A673 (cell line): ENCODE results near the gene SAMD14. TPM values are rescaled to one million over a fixed set of nuclear protein-coding genes. Genes with fewer than 3 reads are reported as not detected.
A peak's percentile ranks its signal among the peaks of the same experiment; 100 is the strongest.

Experiments
- BruUV-seq: library from RNA; stranded (reverse); fragments of 400-500 nt; replicated peaks from 2 replicates; lab custom pipeline; 2021; lab: Mats Ljungman, UMichigan
- CTCF ChIA-PET: fragments of 300-600 bp; sonication (Branson Sonifier 250); formaldehyde crosslinking; loops from one replicate; lab custom pipeline; 2022; ENCODE audit warnings: antibody characterized with exemption; lab: Charles Lee
- POLR2A ChIA-PET: fragments of 300-600 bp; sonication (Branson Sonifier 250); formaldehyde crosslinking; loops from one replicate; lab custom pipeline; 2022; ENCODE audit warnings: antibody characterized with exemption; ENCODE audit not compliant: low non-redundant PET; lab: Charles Lee
- DNase-seq: peaks from one replicate; pipeline ENCODE4 v3.0.0-alpha.2; 2015; ENCODE audit warnings: low spot score
- H3K27ac ChIP-seq: fragments of 200-600 bp; sonication (generic); 2 replicates; pipeline ENCODE4 v1.5.1; 2016; ENCODE audit warnings: mixed run types, low read depth, mild to moderate bottlenecking, mixed read lengths, antibody characterized with exemption, low read length; ENCODE audit not compliant: poor library complexity, severe bottlenecking
- H3K27me3 ChIP-seq: fragments of 200-600 bp; sonication (generic); replicated peaks from 2 replicates; pipeline ENCODE4 v1.6.1; 2017; ENCODE audit warnings: mixed run types, low read depth, mild to moderate bottlenecking, mixed read lengths, antibody characterized with exemption, low read length; ENCODE audit not compliant: insufficient read depth, poor library complexity
- H3K36me3 ChIP-seq: fragments of 200-600 bp; sonication (generic); 2 replicates; pipeline ENCODE4 v1.6.1; 2016; ENCODE audit warnings: mixed run types, mild to moderate bottlenecking, mixed read lengths, antibody characterized with exemption, low read length; ENCODE audit not compliant: insufficient read depth, poor library complexity, severe bottlenecking
- H3K4me1 ChIP-seq: fragments of 200-600 bp; sonication (generic); 2 replicates; pipeline ENCODE4 v1.6.1; 2017; ENCODE audit warnings: mixed run types, mild to moderate bottlenecking, mixed read lengths, antibody characterized with exemption, low read length; ENCODE audit not compliant: insufficient read depth, poor library complexity, severe bottlenecking
- H3K4me3 ChIP-seq: fragments of 200-600 bp; sonication (generic); 2 replicates; pipeline ENCODE4 v1.5.1; 2016; ENCODE audit warnings: low read depth, mixed run types, mild to moderate bottlenecking, mixed read lengths, low read length; ENCODE audit not compliant: poor library complexity, severe bottlenecking
- H3K9me3 ChIP-seq: fragments of 200-600 bp; sonication (generic); 2 replicates; pipeline ENCODE4 v1.6.1; 2016; ENCODE audit warnings: mixed run types, low read depth, mild to moderate bottlenecking, mixed read lengths, antibody characterized with exemption, low read length; ENCODE audit not compliant: poor library complexity, severe bottlenecking
- CTCF ChIP-seq: fragments of 300-800, 200-600 bp; sonication (generic); conservative IDR thresholded peaks from 2 replicates; pipeline ENCODE4 v1.5.1; 2017; ENCODE audit warnings: low read depth, mild to moderate bottlenecking, antibody characterized with exemption, low read length, moderate library complexity, mixed read lengths
- EZH2 ChIP-seq: fragments of 200-600 bp; sonication (generic); IDR thresholded peaks from 2 replicates; pipeline ENCODE4 v1.6.1; 2017; ENCODE audit warnings: borderline replicate concordance, low read depth, mild to moderate bottlenecking, mixed read lengths, antibody characterized with exemption, low read length; ENCODE audit not compliant: poor library complexity, severe bottlenecking
- intact Hi-C: fragments of 100-400 bp; cut with micrococcal nuclease; formaldehyde crosslinking; loops from one replicate; pipeline ENCODE4 v1.10.0; 2022; ENCODE audit not compliant: unreplicated experiment
- total RNA-seq: library from RNA; stranded (reverse); gene quantifications from 2 replicates; pipeline ENCODE4 v1.2.3, GENCODE V29; 2021

SAMD14 gene
- total RNA-seq, 1 experiment from 2014 or later: 45.0 TPM

GRCh38 chr17:50067996-50068395 lies 62.0 kb downstream of the SAMD14 start:
- no peaks in the 10 kb centered on the region for H3K36me3 ChIP-seq
- no peaks in the 10 kb centered on the region for H3K27me3 ChIP-seq
- no peaks in the 10 kb centered on the region for H3K9me3 ChIP-seq
- H3K4me1 ChIP-seq: peaks cover 8% of the 10 kb centered on the region
- H3K4me3 ChIP-seq: no peak overlapping the region
- H3K27ac ChIP-seq: no peak overlapping the region
- BruUV-seq: no TSS peak
- no peak for TF ChIP-seq EZH2
- TF ChIP-seq CTCF: no peak
- intact Hi-C loops: no loop called here
- CTCF ChIA-PET: no interaction called here
- POLR2A ChIA-PET: no interaction called here
- no peak for DNase-seq

- CTCF ChIA-PET: no interaction called here
- H3K36me3 ChIP-seq: no peaks in the 10 kb centered on the region
- BruUV-seq: no TSS peak
- H3K27me3 ChIP-seq: no peaks in the 10 kb centered on the region
- H3K27ac ChIP-seq: no peak overlapping the region
- H3K4me1 ChIP-seq: peaks cover 8% of the 10 kb centered on the region
- intact Hi-C loops: no loop called here
- no peak overlapping the region for H3K4me3 ChIP-seq
- POLR2A ChIA-PET: no interaction called here
- no peak for TF ChIP-seq EZH2
- no peaks in the 10 kb centered on the region for H3K9me3 ChIP-seq
- no peak for DNase-seq
These were observed 63.0 kb downstream of the SAMD14 start for GRCh38 chr17:50066995-50067394.

GRCh38 chr17:50065056-50065455 lies 64.9 kb downstream of the SAMD14 start:
- no peak overlapping the region for H3K27ac ChIP-seq
- BruUV-seq: no TSS peak
- intact Hi-C loops: no loop called here
- H3K9me3 ChIP-seq: no peaks in the 10 kb centered on the region
- ChIA-PET CTCF (no interaction called here), POLR2A (no interaction called here)
- peaks cover 8% of the 10 kb centered on the region for H3K4me1 ChIP-seq
- no peak overlapping the region for H3K4me3 ChIP-seq
- DNase-seq: no peak
- H3K27me3 ChIP-seq: no peaks in the 10 kb centered on the region
- TF ChIP-seq CTCF: no peak
- TF ChIP-seq EZH2: no peak
- no peaks in the 10 kb centered on the region for H3K36me3 ChIP-seq

GRCh38 chr17:50064253-50065001 lies 65.5 kb downstream of the SAMD14 start:
- Histone ChIP-seq H3K27me3 (no peaks in the 10 kb centered on the region), H3K36me3 (no peaks in the 10 kb centered on the region), H3K27ac (no peak overlapping the region), H3K4me3 (no peak overlapping the region), H3K9me3 (no peaks in the 10 kb centered on the region), H3K4me1 (peaks cover 8% of the 10 kb centered on the region)
- ChIA-PET POLR2A (no interaction called here), CTCF (no interaction called here)
- BruUV-seq: no TSS peak
- intact Hi-C loops: no loop called here
- TF ChIP-seq EZH2 (no peak), CTCF (no peak)
- DNase-seq: peak; percentile 65
